ENCODE results near the gene TMEFF1.

Gene TMEFF1

DNA sequence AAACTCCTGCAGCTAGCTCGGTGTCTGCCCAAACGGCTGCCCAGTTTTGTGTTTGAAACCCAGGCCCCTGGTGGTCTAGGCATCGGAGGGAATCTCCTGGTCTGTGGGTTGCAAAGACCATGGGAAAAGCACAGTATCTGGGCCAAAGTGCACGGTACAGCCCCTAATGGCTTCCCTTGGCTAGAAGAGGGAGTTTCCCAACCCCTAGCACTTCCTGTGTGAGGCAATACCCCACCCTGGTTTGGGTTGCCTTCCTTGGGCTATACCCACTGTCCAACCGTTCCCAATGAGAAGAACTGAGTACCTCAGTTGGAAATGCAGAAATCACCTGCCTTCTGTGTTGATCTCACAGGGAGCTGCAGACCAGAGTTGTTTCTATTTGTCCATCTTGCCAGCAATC is 146.7 kb downstream of the TMEFF1 start:
- peak in 2 of 4 experiments; percentile 4 to 13 for DNase-seq

DNA sequence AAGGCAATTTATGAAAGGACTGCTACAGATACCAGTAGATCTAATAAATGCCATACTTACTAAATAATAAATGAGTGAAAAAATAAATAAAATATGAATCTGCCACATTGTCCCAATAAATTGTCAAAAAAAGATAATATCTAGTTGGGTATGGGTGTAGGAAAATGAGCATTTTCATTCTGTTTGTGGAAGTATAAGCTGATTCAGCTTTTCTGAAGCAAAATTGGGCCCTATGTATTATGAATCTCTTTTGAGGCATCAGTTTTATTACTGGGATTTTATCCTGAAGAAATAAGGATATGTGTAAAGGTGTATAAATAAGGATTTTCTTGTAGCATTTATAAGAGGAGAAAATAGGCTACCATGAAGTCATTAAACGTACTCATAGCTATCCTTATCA is 151.0 kb downstream of the TMEFF1 start:
- DNase-seq, result no peak

GRCh38 chr9:100626949-100627348 is 154.0 kb downstream of the TMEFF1 start:
- DNase-seq, result no peak

Measured in suppressor macrophage (primary cell).